Tibial nerve (tissue), 3 donors: Measurements from ENCODE around the gene RHOD.

ENCODE experiments used
- POLR2A ChIP-seq, 2 donors: fragments of 450-650 bp; IDR thresholded peaks; one replicate each; pipeline ENCODE4 v1.6.1; 2017; ENCODE audit warnings: antibody characterized with exemption in 2 of 2, mild to moderate bottlenecking in 2 of 2, moderate library complexity in 2 of 2
- TF ChIP-seq, protein P1 (sequence below), 5 experiments: fragments of 200-600 bp in 3 of 5; fragments of 450-650 bp in 2 of 5; sonication (generic) in 3 of 5; IDR thresholded peaks; one replicate each; pipeline ENCODE4 v1.5.1; 2016 to 2019; ENCODE audit warnings: antibody characterized with exemption in 5 of 5, mild to moderate bottlenecking in 3 of 5, moderate library complexity in 2 of 5

DNA sequence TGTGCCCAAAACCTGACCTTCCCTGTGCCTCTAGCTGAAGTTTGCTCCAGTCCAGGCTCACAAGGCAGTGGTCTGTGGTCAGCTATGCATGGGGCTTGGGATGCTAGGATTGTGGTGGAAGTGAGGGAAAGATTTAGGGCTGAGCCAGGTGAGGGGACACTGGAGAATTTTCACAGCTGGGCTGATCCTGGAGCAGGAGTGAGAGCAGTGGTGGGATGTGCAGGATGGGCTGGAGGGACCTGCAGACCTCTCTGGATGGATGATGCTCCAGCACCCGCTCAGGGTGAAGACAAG lies 38.5 kb downstream of the RHOD start:
- TF ChIP-seq, protein P1, sequence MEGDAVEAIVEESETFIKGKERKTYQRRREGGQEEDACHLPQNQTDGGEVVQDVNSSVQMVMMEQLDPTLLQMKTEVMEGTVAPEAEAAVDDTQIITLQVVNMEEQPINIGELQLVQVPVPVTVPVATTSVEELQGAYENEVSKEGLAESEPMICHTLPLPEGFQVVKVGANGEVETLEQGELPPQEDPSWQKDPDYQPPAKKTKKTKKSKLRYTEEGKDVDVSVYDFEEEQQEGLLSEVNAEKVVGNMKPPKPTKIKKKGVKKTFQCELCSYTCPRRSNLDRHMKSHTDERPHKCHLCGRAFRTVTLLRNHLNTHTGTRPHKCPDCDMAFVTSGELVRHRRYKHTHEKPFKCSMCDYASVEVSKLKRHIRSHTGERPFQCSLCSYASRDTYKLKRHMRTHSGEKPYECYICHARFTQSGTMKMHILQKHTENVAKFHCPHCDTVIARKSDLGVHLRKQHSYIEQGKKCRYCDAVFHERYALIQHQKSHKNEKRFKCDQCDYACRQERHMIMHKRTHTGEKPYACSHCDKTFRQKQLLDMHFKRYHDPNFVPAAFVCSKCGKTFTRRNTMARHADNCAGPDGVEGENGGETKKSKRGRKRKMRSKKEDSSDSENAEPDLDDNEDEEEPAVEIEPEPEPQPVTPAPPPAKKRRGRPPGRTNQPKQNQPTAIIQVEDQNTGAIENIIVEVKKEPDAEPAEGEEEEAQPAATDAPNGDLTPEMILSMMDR (IDR thresholded peaks at IDR 0.05) = no peak
- TF ChIP-seq POLR2A (IDR thresholded peaks at IDR 0.05) = no peak
